ENCODE measurements around the gene RGSL1. TPM values are rescaled to one million over a fixed set of nuclear protein-coding genes. Genes with fewer than 3 reads are reported as not detected.

Gene RGSL1
- total RNA-seq, 1 donor from 2014 or later: 1.7 TPM

DNA sequence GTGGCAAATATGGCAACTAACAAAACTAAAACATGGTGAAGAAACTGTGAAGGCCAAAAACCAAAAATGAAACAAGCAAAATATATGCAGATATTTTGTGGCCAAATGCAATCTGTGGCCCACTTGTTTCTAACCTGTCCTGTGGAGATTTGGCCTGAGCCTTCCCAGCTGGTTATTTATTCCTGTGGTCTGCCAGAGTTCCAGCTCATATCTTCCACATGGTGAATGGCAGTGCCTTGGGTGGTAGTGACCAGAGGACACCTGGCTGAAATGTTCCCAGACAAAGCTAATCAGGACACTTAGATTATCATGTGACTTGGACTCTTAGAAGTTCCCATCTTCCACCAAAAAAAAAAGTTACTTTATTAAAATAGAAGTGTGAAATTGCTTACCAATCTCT is 99.4 kb downstream of the RGSL1 start:
- no peak for DNase-seq (ENCODE audit: low spot score)

DNA sequence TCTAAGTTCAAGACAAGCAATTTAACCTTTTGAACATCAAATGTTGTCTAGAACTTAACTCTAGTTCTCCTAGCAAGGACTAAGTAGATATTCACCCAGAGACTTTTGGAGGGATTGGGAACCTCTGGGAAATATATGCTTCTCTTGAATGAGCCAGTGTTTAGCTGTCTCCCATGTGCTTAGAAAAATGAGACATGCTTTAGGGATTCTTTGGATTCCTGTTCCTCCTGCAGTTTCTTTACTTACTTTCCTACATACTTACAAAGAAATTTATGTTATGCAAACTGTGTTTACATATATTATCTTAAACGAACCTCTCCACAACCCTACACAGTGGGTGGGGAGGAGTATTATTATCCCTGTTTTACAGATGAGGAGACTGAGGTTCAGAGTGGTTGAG is 99.9 kb downstream of the RGSL1 start:
- DNase-seq (ENCODE audit: low spot score): no peak

DNA sequence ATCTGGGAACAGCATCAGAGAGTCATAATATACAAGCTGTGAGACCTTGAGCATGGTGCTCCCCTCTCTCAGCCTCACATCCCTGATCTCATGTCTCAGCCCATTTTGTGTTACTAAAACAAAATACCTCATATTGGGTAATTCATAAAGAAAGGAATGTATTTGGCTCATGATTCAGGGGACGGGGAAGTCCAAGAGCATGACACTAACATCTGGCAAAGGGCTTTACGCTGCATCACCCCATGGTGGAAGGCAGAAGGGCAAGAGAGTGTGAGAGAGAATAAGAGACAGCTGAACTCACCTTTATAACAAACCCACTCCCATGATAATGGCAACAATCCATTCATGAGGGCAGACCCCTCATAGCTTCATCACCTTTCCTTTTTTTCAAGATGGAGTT is 102.6 kb downstream of the RGSL1 start:
- DNase-seq (ENCODE audit: low spot score): no peak

DNA sequence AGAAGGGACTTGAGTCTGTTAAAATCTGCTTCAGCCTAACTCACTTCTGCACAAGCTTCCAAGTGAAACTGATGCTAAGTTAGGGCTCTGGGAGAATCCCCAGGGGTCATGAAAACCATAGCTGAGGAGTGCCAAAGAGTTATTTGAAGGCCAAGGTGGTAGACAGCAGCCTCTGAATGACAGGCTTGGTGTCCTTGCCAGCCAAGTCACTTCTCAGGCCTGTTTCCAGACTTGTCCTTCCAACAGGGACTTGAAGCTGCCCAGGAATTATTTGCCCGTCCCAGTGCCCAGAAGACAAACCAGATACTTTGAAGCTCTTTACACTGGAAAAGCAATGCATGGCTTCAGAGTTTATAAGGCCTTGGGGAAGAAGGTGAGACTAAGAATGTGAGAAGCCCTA is 105.5 kb downstream of the RGSL1 start:
- DNase-seq (ENCODE audit: low spot score): no peak

DNA sequence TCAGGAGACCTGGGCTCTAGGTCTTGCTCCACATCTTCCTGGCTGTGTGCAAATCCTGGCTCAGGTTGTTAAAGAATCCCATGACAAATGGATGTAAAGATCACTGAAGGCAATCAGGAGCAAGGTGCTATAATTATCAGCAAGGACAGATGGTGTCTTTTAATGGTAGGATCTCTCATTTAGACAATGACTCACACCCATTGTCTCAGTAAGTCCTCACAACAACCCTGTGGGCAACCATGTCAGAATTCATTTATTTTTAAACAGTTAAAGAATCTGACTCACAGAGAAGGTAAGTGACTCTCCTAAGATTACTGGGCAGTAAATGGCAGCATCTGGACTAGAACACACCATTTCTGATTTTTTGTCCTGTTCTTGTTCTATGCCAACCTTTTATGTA is 106.3 kb downstream of the RGSL1 start:
- DNase-seq (ENCODE audit: low spot score): no peak

DNA sequence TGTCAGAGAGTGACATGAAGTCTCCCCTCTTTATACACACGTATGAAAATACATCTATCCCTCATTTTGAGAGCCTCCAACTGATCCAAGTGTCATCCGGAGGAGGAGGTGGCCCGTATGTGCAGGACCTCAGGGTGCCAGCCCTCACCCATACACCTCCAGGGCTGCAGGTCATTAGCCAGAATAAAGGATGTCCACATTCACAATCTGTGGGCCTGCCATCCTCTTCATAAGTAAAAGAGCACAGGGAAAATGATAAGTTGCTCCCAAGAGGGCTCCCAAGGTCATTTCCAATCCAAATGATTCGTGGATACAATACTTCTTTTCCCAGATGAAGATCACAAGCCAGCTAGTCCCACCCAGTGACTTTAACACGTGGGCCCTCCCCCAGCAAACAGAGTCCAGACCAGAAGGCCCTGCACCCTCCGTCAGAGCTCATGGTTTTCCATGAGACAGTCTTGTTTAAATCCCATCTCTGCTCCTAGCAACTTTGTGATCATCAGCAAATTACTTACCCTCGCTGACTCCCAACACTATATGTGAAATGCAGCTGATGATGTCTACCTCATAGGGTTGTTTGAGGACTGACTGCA is 110.5 kb downstream of the RGSL1 start:
- no peak for DNase-seq (ENCODE audit: low spot score)

DNA sequence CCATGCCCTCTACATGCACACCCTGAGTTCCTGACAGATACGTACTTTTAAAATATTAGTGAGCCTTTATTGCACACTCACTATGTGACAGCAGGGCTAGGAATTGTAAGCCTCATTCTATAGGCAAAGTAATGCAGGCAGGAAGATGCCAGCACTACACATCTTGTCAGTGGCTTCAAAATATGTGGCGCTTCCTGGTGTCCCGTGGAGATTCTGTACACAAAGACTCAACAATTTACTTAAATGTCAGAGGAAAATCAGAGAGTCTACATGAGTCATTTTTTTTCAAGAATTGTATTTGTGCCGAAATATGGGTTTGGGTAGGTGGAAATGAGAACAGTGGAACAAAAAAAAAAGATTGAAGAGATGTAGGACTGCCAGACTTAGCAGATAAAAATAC is 111.5 kb downstream of the RGSL1 start:
- no peak for DNase-seq (ENCODE audit: low spot score)

DNA sequence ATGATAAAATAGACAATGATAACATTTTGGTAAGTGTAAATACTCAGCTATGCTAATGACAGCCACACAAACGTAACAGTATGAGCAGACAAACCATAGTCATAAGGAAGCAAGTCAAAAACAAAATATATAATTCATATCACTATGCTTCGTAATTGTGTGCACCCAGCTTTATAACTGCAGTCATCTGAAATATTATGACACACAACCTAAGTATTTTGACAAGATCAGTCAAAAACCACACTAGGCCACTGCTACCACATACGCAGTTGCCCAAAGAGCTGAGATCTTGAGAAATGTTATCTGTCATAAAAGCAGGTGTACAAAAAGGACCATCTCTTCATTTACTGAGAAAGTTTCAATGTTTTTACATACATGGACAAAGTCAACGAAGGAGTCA is 113.1 kb downstream of the RGSL1 start:
- DNase-seq (ENCODE audit: low spot score): no peak

DNA sequence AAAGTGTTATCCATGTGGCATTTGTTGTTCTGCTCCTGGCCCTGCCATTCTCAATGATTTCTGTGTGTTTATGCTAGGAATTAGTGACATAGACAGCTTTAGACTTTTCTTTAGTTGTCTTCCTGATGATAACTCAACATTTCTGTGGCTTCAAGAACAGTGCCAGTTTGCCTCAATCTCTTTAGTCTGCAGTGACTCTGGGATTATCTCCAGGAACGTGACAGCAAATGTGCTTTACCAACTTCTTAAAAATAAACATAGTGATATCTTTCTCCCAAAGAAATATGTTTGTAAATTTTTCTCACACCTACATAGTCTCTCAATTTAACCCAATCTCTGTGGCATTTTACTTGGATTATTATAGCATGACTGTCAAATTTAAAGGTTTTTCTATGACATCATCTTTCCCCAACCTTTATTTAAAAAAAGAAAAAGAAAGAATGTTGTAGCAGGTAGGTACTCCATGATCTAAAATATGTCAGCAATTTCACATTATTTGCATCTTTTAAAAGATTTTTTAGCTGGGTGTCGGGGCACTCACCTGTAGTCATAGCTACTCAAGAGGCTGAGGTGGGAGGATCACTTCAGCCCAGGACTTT is 114.6 kb downstream of the RGSL1 start:
- no peak for DNase-seq (ENCODE audit: low spot score)

DNA sequence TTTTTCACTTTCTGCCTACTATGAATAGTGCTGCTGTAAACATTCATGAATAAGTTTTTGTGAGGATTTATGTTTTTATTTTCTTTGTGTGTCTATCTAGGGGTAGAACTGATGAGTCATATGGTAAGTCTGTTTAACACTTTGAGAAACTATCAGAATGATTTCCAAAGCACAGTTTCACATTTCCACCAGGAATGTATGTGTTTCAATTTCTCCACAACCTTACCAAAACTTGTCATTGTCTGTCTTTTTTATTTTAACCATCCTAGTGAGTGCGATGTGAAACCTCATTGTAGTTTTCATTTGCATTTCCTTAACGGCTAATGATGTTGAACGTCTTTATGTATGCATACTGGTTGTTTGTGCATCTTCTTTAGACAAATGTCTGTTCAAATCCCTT is 115.6 kb downstream of the RGSL1 start:
- no peak for DNase-seq (ENCODE audit: low spot score)

DNA sequence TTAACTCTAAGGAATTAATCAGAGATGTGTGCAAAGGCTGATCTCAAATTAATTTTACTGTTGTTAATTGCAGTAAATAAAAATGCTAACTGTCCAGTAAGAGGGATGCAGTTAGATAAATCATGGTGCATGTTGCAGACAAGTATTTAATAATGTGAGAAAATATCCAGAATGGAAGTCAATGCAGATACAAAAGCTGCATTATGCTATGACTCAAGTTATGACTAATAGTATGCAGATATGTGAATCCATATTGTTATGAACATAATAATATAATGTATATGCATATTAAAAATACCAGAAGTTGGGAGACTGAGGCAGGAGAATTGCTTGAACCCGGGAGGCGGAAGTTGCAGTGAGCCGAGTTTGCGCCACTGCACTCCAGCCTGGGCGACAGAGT is 117.7 kb downstream of the RGSL1 start:
- no peak for DNase-seq (ENCODE audit: low spot score)

DNA sequence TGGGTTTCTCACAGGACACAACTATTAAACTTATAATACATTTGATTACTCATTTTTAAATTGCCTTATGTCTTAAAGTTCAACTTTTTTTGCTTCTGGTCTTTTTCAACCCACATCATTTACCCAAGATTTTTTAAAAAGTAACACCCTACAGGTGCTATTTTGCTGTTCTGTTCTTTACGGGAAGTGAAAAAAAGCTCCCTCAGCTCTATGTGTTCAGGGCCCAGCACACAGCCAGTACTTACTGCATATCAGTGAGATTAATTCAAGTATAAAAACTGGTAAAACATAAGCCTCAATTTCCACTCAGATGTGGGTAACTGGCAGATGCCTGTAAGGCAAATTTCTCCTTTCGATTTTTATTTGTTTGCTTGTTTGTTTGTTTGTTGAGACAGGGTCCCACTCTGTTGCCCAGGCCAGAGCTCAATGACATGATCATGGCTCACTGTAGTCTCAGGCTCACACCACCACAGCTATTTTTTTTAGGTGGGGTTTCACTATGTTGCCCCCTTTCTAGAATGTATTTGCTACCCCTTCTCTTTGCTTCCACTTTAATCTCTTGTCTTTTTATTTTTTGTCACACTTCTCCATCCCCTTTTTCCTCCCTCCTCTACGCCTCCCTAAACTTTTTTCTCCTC is 118.8 kb downstream of the RGSL1 start:
- DNase-seq (ENCODE audit: low spot score): no peak

DNA sequence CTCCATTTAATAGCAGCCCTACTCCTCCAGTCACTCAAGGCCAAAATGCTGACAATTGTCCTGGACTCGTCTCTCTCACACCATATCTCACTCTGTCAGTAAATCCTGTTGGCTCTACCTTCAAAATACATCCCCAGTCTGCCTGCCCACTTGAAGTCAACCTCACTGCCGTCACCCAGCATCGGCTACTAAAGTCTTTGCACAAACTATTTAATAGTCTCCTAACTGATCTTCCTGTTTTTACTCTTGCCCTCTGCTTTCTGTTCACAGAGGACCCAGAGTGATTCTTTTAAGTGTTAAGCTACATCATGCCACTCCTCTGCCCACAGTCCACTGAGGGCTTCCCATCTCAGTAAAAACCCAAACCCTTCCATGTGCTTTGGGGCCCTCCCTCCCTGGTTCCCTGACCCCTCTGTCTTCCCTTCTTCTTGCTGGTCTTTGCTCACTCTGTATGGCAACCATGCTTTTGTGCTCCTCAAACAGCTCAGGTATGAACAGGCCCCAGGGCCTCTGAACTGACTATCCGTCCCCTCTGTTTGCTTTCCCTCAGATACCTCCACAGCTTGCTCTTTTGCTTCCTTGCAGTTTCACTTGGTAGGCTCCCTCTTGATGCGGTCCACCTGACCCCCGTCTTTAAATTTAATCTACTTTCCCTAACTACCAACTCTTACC is 120.1 kb downstream of the RGSL1 start:
- DNase-seq (ENCODE audit: low spot score): no peak

DNA sequence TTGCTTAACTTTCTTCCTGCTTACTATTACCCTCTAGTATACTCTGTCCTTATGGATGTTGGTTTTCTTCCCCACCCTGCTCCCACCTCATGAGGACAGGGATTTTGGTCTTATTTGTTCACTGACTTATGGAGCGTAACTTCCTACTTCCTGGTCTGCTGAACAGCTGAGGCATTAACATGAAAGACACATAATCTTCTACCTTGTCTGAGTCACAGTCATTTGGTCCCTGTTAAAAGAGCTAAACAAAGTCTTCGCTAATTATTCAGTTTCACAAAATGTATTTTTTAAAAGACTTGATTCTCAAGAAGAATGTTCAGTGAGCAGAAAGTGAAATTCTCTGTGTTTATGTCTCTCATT is 120.6 kb downstream of the RGSL1 start:
- DNase-seq (ENCODE audit: low spot score): no peak

DNA sequence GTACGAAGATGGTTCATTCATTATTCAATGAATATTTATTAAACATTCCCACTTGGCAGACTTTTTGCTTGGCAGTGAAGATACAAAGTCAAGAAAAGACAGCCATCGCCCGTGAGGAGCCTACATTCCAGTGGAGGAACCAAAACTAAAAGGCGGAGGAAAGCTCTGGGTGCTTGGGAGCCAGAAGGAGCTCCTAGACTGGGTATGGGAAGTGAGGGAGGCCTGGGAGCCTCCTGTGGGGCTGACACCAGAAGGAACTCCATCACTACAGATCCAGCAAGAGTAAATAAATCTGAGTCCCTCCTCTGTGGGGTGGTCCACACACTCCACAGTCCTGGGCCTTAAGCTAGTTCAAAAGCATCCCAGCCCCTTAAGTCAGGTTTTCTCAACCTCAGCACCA is 124.2 kb downstream of the RGSL1 start:
- no peak for DNase-seq (ENCODE audit: low spot score)

DNA sequence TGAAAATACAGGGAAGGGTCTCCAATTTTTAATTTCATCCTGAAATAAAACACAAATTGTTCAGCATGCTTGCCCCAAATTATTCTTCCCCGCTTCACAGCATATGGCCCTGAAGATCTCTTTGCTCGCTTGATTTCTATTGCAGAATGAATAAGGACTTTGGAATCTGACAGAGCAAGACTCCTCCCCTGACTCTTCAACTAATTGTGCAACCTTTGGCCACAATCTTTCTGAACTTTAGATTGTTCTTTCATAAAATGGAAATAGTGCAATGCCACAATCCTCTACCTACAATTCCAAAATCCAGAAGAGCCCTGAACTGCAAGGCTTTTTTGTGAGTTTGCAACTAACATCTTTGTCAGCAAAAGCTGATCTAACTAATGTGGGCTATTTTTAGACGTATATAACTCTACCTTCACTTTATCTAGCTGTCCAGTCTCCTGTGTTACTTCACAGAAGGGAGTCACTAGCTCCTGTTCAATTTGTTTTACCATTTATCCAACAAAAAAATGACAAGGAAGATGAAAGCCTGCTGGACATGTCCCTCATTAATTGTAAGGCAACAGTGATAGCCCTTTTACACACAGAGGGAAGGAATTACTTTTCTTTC is 125.7 kb downstream of the RGSL1 start:
- peak; percentile 44 for DNase-seq (ENCODE audit: low spot score)

DNA sequence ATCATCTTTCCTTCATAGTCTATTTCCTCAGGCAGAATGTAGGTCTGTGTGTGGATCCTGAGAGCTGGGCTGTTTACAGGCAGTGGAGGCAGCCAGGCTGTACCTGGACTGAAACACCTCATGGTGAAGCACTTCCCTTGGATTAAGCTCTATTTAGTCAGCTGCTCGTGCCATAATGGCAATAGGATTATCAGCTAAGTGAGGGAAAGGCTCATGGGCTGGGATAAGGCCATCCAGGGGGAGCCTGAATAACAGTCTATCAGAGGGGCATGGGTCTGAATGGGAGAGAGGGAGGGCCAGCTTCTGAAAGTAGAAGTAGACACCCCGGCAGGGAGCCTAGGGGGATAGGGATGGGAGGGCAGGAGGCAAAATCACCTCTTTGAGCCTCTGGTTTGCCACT is 130.8 kb downstream of the RGSL1 start:
- no peak for DNase-seq (ENCODE audit: low spot score)

DNA sequence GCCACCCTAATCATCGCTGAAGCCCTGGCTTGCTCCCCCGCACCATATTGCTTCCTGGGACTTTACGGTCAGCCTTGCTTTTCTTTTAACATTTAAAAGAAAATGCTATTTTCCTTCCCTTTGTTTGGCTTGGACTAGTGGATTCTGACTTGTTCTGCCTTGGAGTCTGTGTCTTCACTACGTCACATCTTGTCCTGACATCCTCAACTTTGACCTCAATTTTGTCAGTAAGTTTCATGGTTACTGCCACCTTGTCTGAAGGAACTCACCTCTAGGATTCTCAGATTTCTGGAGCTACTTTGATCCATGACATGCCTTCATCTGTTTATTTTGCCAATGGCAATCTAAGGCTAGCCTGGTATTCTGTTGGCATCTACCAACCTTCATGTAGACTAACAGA is 134.8 kb downstream of the RGSL1 start:
- DNase-seq (ENCODE audit: low spot score): no peak

DNA sequence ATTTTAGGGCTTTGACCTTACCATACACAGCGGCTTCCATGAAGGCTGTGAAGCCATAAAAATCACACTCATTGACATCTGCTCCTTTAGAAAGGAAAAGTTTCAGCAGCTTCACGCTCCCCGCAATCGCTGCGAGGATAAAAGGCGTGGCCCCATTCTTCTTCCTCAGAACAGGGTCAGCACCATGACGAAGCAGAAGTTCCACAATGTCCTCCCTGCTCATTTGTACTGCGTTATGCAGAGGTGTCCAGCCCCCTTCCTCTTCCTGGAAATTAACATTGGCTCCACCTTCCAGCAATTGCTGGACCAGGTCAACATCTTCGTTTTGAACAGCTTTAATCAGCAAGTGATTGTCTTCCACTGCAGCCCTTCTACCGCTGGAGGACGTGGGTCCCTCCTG is 136.4 kb downstream of the RGSL1 start:
- no peak for DNase-seq (ENCODE audit: low spot score)

DNA sequence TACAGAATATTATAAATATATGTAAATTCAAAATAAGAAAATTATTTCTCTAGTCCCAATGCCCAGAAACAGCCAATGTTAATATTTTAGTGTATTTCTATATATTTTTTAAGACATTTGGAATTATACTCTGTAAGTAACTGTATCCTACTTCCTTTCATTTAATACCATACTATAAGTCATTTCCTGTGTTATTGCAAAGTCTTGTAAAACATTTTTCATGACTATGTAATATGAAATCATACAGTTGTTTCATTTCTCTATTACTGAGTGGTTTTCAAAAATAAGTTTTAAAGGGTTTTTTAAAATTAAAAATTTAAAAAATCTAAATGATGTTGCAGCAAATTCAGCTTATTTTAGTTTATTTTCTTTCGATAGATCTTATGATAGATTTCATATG is 137.1 kb downstream of the RGSL1 start:
- DNase-seq (ENCODE audit: low spot score): no peak

DNA sequence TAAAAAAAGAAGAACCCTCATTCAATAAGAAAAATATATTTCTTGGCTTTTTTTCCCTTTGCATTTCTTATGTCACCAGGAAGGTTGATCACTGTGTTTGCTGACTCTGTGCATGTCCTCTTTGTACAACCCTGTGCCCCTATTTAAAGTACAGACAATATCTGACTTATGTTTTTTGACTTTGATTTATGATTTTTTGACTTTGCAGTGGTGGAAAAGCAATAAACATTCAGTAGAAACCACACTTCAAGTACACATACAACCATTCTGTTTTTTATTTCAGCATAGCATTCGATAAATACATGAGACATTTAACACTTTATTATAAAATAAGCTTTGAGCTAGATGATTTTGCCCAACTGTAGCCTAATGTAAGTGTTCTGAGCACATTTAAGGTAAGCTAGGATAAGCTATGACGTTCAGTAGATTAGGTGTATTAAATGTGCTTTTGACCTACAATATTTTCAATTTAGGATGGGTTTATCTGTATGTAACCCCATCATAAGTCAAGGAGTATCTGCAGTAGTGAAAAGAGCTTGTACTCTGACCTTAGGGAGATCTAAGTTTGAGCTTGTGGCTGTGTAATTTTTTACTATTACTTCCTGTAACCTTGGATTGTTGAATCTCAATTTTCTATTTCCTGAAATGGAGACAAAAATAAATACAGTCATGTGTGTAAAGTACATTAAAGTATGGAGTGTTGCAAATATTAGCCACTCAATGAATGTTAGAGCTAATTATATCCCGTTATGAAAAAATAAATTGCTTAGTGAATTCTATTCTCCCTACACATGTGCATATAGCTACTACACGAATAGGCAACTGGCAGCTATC is 137.9 kb downstream of the RGSL1 start:
- DNase-seq (ENCODE audit: low spot score): no peak
